H1 (cell line): ENCODE data around the gene PAK5. TPM values are rescaled to one million over a fixed set of nuclear protein-coding genes. Genes with fewer than 3 reads are reported as not detected.

Experiments used
- CTCF ChIA-PET: fragments of 300-600 bp; sonication (Branson Sonifier 250); formaldehyde crosslinking; loops from one replicate; lab custom pipeline; 2021; ENCODE audit not compliant: partially characterized antibody; lab: Charles Lee
- POLR2A ChIA-PET: fragments of 300-600 bp; sonication (Branson Sonifier 250); formaldehyde crosslinking; loops from one replicate; lab custom pipeline; 2021; ENCODE audit warnings: inconsistent platforms; ENCODE audit not compliant: partially characterized antibody; lab: Charles Lee
- DNase-seq, 2 experiments: peaks; one replicate each; pipeline versions ENCODE4 v3.0.0 to v3.0.0-alpha.2; 2010 to 2022; ENCODE audit warnings: low spot score in 2 of 2, low read depth in 1 of 2, mixed read lengths in 1 of 2
- FAIRE-seq: peaks from 2 replicates; lab custom pipeline; 2011; peaks lifted over from hg19 to GRCh38; lab: Jason Lieb, UNC
- H2AFZ ChIP-seq: 2 replicates; pipeline ENCODE4 v1.8.1; 2012; ENCODE audit warnings: low read length, inconsistent platforms
- H2AK5ac ChIP-seq: 2 replicates; pipeline ENCODE4 v1.6.1; 2013; ENCODE audit warnings: low read depth, low read length
- H2BK120ac ChIP-seq: replicated peaks from 2 replicates; pipeline ENCODE3; 2013; ENCODE audit warnings: low read depth, low read length, inconsistent platforms
- H2BK12ac ChIP-seq: 2 replicates; pipeline ENCODE4 v1.6.1; 2013; ENCODE audit warnings: low read depth, low read length
- H2BK15ac ChIP-seq: 2 replicates; pipeline ENCODE4 v1.6.1; 2013; ENCODE audit warnings: low read length
- H2BK20ac ChIP-seq: 2 replicates; pipeline ENCODE4 v1.6.1; 2013; ENCODE audit warnings: low read length
- H2BK5ac ChIP-seq: 2 replicates; pipeline ENCODE4 v1.6.1; 2013; ENCODE audit warnings: low read depth, low read length
- H3K14ac ChIP-seq: 2 replicates; pipeline ENCODE4 v1.6.1; 2013; ENCODE audit warnings: inconsistent platforms; ENCODE audit not compliant: insufficient read length
- H3K18ac ChIP-seq: 2 replicates; pipeline ENCODE4 v1.6.1; 2013; ENCODE audit warnings: low read length; ENCODE audit errors: extremely low read depth
- H3K23ac ChIP-seq: 2 replicates; pipeline ENCODE4 v1.6.1; 2013; ENCODE audit warnings: inconsistent platforms; ENCODE audit not compliant: insufficient read length
- H3K23me2 ChIP-seq: 2 replicates; pipeline ENCODE4 v1.6.1; 2013; ENCODE audit warnings: low read depth, low read length
- H3K27ac ChIP-seq: 2 replicates; pipeline ENCODE4 v1.6.1; 2011; ENCODE audit warnings: low read depth, low read length, inconsistent platforms
- H3K27me3 ChIP-seq, 4 experiments: replicated peaks in 1 of 4; 1 replicate in 1 of 4; 2 replicates in 3 of 4; pipeline versions ENCODE4 v1.6.1 to v1.8.1; 2011 to 2013; ENCODE audit warnings: low read length in 3 of 4, mild to moderate bottlenecking in 3 of 4, inconsistent platforms in 2 of 4, mixed read lengths in 2 of 4, moderate library complexity in 1 of 4; ENCODE audit not compliant: control insufficient read depth in 3 of 4, insufficient read depth in 3 of 4; ENCODE audit errors: extremely low read depth in 1 of 4
- H3K36me3 ChIP-seq, 4 experiments: 2 replicates each; pipeline versions ENCODE4 v1.6.1 to v1.8.1; 2011 to 2013; ENCODE audit warnings: mild to moderate bottlenecking in 4 of 4, low read length in 3 of 4, moderate library complexity in 2 of 4, control low read depth in 1 of 4, inconsistent platforms in 1 of 4; ENCODE audit not compliant: insufficient read depth in 4 of 4, control insufficient read depth in 2 of 4
- H3K4ac ChIP-seq: replicated peaks from 2 replicates; pipeline ENCODE3; 2013; ENCODE audit warnings: low read length, low read depth, mixed read lengths, inconsistent platforms; ENCODE audit not compliant: insufficient read length
- H3K4me1 ChIP-seq, 4 experiments: replicated peaks in 1 of 4; 1 replicate in 1 of 4; 2 replicates in 3 of 4; pipeline versions ENCODE4 v1.6.1 to v1.8.1; 2011 to 2013; ENCODE audit warnings: low read length in 3 of 4, inconsistent platforms in 2 of 4, mixed read lengths in 1 of 4; ENCODE audit not compliant: insufficient read depth in 4 of 4, control insufficient read depth in 3 of 4
- H3K4me2 ChIP-seq, 2 experiments: 2 replicates each; pipeline versions ENCODE4 v1.6.1 to v1.8.1; 2011 to 2013; ENCODE audit warnings: low read depth in 2 of 2, low read length in 2 of 2, control low read depth in 1 of 2, inconsistent platforms in 1 of 2, mild to moderate bottlenecking in 1 of 2; ENCODE audit not compliant: insufficient read depth in 1 of 2
- H3K4me3 ChIP-seq, 4 experiments: fragments of 200-600, 300-600 bp in 1 of 4; sonication (generic), shearing (Covaris generic), sonication (Bioruptor Twin) in 1 of 4; 2 replicates each; pipeline versions ENCODE4 v1.5.1 to v1.8.1; 2011 to 2016; ENCODE audit warnings: low read length in 4 of 4, low read depth in 3 of 4, control low read depth in 2 of 4, inconsistent platforms in 2 of 4, mild to moderate bottlenecking in 2 of 4, mixed read lengths in 1 of 4, moderate library complexity in 1 of 4; ENCODE audit not compliant: insufficient read depth in 2 of 4; ENCODE audit errors: extremely low read depth in 1 of 4
- H3K56ac ChIP-seq: replicated peaks from 2 replicates; pipeline ENCODE3; 2013; ENCODE audit warnings: low read depth, mild to moderate bottlenecking, mixed read lengths, low read length, inconsistent platforms; ENCODE audit not compliant: insufficient read length
- H3K79me1 ChIP-seq: 2 replicates; pipeline ENCODE4 v1.6.1; 2013; ENCODE audit warnings: low read depth, low read length, control low read depth
- H3K79me2 ChIP-seq, 2 experiments: 2 replicates each; pipeline versions ENCODE4 v1.6.1 to v1.8.1; 2012 to 2013; ENCODE audit warnings: low read length in 2 of 2, mild to moderate bottlenecking in 2 of 2, inconsistent platforms in 1 of 2; ENCODE audit not compliant: insufficient read depth in 2 of 2, control insufficient read depth in 1 of 2
- H3K9ac ChIP-seq, 4 experiments: replicated peaks in 1 of 4; 1 replicate in 1 of 4; 2 replicates in 3 of 4; pipeline versions ENCODE4 v1.6.1 to v1.8.1; 2011 to 2013; ENCODE audit warnings: low read depth in 3 of 4, low read length in 3 of 4, control low read depth in 2 of 4, mild to moderate bottlenecking in 2 of 4, moderate library complexity in 2 of 4, inconsistent platforms in 1 of 4; ENCODE audit errors: extremely low read depth in 1 of 4
- H3K9me3 ChIP-seq, 2 experiments: 2 replicates each; pipeline versions ENCODE4 v1.6.1 to v1.8.1; 2012 to 2013; ENCODE audit warnings: mild to moderate bottlenecking in 2 of 2, moderate library complexity in 2 of 2, control low read depth in 1 of 2, inconsistent platforms in 1 of 2, low read depth in 1 of 2, low read length in 1 of 2, mixed read lengths in 1 of 2; ENCODE audit not compliant: insufficient read depth in 2 of 2
- H4K20me1 ChIP-seq, 2 experiments: replicated peaks in 1 of 2; 2 replicates each; pipeline versions ENCODE3 to v1.8.1; 2011 to 2013; ENCODE audit warnings: inconsistent platforms in 2 of 2, low read length in 2 of 2, mild to moderate bottlenecking in 1 of 2; ENCODE audit not compliant: insufficient read depth in 2 of 2, control insufficient read depth in 1 of 2
- H4K5ac ChIP-seq: 2 replicates; pipeline ENCODE4 v1.6.1; 2013; ENCODE audit warnings: low read length, low read depth, mixed read lengths, inconsistent platforms; ENCODE audit not compliant: insufficient read length
- H4K8ac ChIP-seq: 2 replicates; pipeline ENCODE4 v1.8.0; 2013; ENCODE audit warnings: mild to moderate bottlenecking, moderate library complexity, low read length, inconsistent platforms; ENCODE audit not compliant: insufficient read depth; ENCODE audit errors: extremely low read depth
- H4K91ac ChIP-seq: replicated peaks from 2 replicates; pipeline ENCODE3; 2013; ENCODE audit warnings: low read length, mixed read lengths, inconsistent platforms; ENCODE audit not compliant: insufficient read length
- MAX ChIP-seq: IDR thresholded peaks from 2 replicates; pipeline ENCODE4 v1.6.1; 2012; ENCODE audit warnings: inconsistent platforms
- SRF ChIP-seq: IDR thresholded peaks from 2 replicates; pipeline ENCODE4 v1.6.1; 2011; ENCODE audit warnings: mild to moderate bottlenecking, low read depth, low read length, moderate library complexity
- WGBS, 2 experiments: shearing (Covaris generic) in 1 of 2; methylation state at CpG; one replicate each; pipeline versions ENCODE4 v1.1.6 to v1.1.7; 2013 to 2015; ENCODE audit warnings: low lambda C conversion rate in 2 of 2, mixed read lengths in 2 of 2, inconsistent platforms in 1 of 2, low coverage in 1 of 2, missing lambda C conversion rate in 1 of 2; ENCODE audit not compliant: insufficient replicate concordance in 2 of 2, insufficient coverage in 1 of 2, insufficient read length in 1 of 2; ENCODE audit errors: extremely low coverage in 1 of 2, missing lambda C conversion rate in 1 of 2; 5-methylcytosine and 5-hydroxymethylcytosine counted together
- polyA plus RNA-seq, 7 experiments: library from polyadenylated mRNA; depleted of rRNA in 3 of 7; stranded (reverse) in 5 of 7; unstranded in 2 of 7; fragments of >200 nt in 5 of 7; fragments of 200-250 nt in 2 of 7; gene quantifications; 1 replicate in 5 of 7; 2 replicates in 1 of 7; 4 replicates in 1 of 7; pipeline versions ENCODE4 v1.2.1 to v1.2.3, GENCODE V29; 2011 to 2013; ENCODE audit warnings: missing spikeins in 2 of 7, mixed read lengths in 2 of 7
- total RNA-seq: library from RNA; stranded (reverse); fragmentation: NEBNext Ultra II Directional; extraction: Animal tissue kit (Norgen Biotek cat#: 25700); gene quantifications from 2 replicates; pipeline ENCODE4 v1.2.1, GENCODE V29; 2021

Gene PAK5
- total and polyA plus RNA-seq, 2 of the 8 experiments (the other 6 are each of a cell fraction or from before 2014, with no cell fraction given), result 0.54 to 0.80 TPM

GRCh38 chr20:9739991-9740390 is 98.9 kb downstream of the PAK5 start:
- Histone ChIP-seq H3K27me3 (no peaks in the 10 kb centered on the region), H3K4ac (no peak overlapping the region), H3K36me3 (no peaks in the 10 kb centered on the region), H4K8ac (no peak overlapping the region), H4K5ac (no peak overlapping the region), H3K4me2 (no peak overlapping the region), H4K91ac (no peak overlapping the region), H2AK5ac (no peak overlapping the region), H3K79me1 (no peaks in the 10 kb centered on the region), H3K23me2 (no peaks in the 10 kb centered on the region), H2BK12ac (no peak overlapping the region), H3K14ac (no peak overlapping the region), H3K56ac (no peak overlapping the region), H2AFZ (no peak overlapping the region), H2BK15ac (no peak overlapping the region), H3K4me1 (no peaks in the 10 kb centered on the region), H3K23ac (no peak overlapping the region), H2BK120ac (no peak overlapping the region), H3K9me3 (no peaks in the 10 kb centered on the region), H3K4me3 (no peak overlapping the region), H3K79me2 (no peaks in the 10 kb centered on the region), H3K18ac (no peak overlapping the region), H4K20me1 (no peaks in the 10 kb centered on the region), H2BK5ac (no peak overlapping the region), H3K27ac (no peak overlapping the region), H3K9ac (no peak overlapping the region), H2BK20ac (no peak overlapping the region)
- WGBS, 2 experiments, result 99% methylated on average over 4 of the region's 4 CpGs; no CpG with 5 or more reads in 1 of the 2 experiments
- TF ChIP-seq SRF (no peak), MAX (no peak)
- POLR2A ChIA-PET, result no interaction called here
- DNase-seq (no peak), FAIRE-seq (no peak)
- CTCF ChIA-PET, result no interaction called here
